HG03039 (cell line): ENCODE results near the gene CRYBG2.
"Not testable (repeated sequence)": the region's sequence is repeated elsewhere in the genome, so short reads cannot be mapped to it uniquely, and the experiment has no call there.

Source experiments
- ATAC-seq: cut with Tn5 transposase; IDR thresholded peaks from one replicate; pipeline ENCODE4 v1.9.1; 2021; ENCODE audit warnings: mild to moderate bottlenecking, moderate library complexity; ENCODE audit not compliant: unreplicated experiment

CRYBG2 gene

GRCh38 chr1:26350701-26351589 lies 3.0 kb downstream of the CRYBG2 start:
- ATAC-seq = no peak

GRCh38 chr1:26350343-26350700 lies 3.6 kb downstream of the CRYBG2 start:
- ATAC-seq = no peak

DNA sequence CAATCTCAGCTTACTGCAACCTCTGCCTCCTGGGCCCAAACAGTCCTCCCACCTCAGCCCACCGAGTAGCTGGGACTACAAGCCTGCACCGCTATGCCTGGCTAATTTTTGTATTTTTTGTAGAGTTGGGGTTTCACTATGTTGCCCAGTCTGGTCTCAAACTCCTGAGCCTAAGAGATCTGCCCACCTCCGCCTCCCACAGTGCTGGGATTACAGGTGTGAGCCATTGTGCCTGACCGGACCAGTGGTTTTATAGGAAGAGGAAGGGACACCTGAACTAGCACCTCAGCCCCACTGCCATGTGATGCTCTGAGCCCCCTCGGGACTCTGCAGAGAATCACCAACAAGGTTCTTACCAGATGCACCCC lies 4.1 kb downstream of the CRYBG2 start:
- ATAC-seq = no peak

DNA sequence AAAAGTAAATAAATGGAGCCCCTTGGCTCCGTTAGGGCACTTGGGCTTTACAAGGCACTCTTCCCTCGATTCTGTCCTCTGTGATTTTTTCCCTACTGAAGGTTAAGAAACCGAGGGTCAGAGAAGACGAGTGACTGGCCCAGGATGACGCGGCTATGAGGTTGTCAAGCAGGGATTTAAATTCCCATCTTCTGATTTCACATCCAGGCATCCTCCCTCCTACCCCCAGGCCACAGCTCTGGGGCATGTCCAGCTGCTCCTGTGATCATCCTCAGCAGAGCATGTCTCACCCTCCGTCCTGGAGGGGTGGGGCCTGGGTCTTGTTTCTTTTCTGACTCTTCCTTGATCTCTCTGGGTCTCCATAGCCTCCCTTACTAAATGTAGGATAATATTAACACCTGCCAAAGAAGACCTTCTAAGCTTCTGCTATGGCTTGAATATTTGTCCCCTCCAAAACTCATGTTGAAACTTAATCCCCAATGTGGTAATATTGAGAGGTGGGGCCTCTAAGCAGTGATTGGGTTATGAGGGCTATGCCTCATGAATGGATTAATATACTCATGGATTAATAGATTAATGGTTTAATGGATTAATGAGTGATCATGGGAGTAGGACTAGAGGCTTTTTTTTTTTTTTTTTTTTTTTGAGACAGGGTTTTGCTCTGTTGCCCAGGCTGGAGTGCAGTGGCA lies 4.6 kb downstream of the CRYBG2 start:
- ATAC-seq = no peak

GRCh38 chr1:26346274-26347033 lies 7.5 kb downstream of the CRYBG2 start:
- ATAC-seq = no peak

- ATAC-seq = no peak
Observed at GRCh38 chr1:26345718-26346117, 8.2 kb downstream of the CRYBG2 start.

DNA sequence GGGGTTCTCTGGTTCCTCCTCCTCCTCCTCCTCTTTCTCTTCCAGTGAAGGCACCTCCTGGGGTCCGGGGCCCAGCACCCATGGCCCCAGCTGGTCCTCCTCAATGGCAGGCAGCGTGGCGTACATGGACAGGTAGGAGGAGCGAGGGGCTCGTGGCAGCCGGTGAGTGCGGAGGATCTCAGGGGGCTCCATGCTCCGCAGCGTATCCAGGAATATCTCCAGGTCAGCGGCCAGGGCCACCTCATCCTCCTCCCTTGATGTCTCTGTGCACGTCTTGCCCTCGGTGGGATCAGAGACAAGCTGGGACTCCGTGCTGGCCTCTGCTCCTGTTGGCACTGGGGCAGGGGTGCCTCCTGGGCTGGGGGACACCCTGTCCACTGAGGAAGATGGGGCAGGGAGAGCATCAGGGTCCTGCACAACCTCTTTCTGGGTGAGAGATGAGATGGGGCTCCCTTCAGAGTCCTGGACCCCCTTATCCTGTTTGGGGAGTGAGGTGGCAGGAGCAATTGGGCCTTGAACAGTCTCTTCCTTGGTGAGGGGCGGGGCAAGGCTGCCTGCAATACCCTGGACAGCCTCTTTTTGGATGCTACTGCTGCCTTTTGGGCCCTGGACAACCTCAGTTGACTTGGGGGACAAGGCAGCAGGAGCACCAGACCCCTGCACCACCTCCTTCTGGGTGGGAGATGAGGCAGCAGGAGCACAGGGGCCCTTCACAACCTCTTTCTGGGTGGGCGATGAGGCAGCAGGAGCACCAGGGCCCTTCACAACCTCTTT lies 9.6 kb downstream of the CRYBG2 start:
- no peak for ATAC-seq

DNA sequence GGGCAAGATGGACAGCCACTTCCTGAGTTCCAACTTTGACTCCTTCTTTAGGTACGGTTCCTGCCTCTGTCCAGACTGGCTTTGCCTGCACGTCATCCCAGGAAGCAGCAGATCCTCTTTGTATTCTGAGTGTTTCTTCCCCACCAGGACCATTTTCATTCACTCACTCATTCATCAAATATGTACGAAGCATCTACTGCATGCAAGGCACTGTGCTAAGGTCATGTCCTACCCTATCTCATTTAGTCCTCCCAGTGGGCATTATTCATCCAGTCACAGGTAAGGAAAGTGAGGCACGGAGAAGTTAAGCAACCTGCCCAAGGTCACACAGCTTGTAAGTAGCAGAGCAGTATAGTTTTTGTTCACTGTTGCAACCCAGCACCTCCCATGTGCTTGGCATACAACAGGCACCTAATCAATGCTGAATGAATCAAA lies 13.9 kb downstream of the CRYBG2 start:
- ATAC-seq = no peak

DNA sequence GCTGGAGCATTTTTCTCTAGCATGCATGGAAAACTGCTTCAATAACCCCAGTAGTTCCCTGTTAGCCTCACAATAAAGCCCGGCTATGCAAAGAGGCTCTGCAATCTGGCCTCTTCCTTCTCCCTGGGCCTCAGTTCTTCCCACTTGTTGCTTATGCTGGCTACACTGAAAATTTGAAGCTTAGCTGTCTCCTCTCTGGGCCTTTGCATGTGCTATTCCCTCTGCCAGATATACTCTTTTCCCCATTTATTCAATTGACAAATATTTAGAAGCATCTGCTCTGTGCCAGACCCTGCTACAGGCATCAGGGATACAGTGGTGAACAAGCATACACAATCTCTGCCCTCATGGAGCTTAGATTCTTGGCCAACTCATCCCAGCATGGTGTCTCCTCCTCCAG lies 15.3 kb downstream of the CRYBG2 start:
- ATAC-seq = no peak

DNA sequence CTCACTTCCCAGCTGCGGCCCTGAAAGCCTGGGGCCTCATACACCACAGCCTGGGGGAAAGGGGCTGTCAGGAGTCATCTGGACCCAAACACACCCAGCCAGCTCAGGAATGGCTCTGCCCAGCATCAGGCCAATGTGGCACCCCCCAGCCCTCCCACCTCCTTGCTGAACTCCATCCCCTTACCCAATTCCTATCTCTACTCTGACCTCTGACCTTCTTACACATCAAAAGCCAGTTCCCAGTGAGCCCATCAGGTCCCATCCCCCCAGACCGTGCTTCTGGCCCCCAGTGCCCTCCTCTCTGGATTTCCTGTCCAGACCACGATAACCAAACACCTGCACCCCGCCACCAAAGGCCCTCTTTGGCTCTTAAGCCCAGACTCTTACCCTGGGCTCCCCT lies 16.3 kb downstream of the CRYBG2 start:
- no peak for ATAC-seq

- ATAC-seq = no peak
Observed at GRCh38 chr1:26337206-26337535, 16.8 kb downstream of the CRYBG2 start.

DNA sequence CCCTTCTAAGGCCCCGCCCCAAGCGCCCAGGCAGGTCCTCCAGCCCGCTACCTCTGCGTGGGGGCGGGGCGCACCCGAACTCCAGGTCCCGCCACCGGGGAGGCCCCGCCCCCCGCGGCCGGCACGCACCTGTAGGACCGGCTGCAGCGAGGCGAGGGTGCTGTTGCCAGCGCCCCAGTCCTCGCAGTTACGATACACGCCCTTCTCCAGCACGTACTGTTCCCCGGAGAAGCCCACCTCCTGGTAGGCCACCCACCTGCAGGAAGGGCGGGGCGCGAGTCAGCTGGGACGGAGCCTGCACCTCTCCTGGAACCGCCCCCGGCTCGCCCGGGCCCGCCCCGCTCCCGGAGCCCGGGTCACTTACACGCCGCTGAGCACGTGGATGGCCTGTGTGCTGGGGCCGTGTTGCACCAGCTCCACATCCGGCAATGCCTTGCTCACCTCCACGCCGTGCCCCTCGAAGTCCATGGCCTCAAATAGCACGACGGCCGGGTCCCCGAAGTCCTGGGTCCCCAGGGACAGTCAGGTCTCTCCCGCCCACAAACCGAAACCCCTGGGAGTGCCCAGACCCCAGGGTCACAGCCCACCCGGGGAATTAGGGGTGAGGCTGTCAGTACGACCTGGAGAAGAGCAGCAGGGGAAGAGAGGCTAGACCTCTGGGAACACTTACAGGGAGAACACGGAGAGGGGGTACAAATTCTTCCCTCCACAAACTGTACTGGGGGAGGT lies 17.3 kb downstream of the CRYBG2 start:
- ATAC-seq = peak; percentile 62

- ATAC-seq = peak; percentile 18
Observed at GRCh38 chr1:26335774-26336476, 18.0 kb downstream of the CRYBG2 start.

DNA sequence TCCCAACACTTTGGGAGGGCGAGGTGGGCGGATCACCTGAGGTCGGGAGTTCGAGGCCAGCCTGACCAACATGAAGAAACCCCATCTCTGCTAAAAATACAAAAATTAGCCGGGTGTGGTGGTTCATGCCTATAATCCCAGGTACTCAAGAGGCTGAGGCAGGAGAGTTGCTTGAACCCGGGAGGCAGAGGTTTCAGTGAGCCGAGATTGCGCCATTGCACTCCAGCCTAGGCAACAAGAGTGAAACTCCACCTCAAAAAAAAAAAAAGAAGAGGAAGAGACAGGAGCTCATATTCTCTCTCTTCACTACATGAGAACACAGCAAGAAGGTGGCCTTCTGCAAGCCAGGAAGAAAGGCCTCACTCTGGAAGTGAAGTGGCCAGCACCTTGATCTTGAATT lies 20.6 kb downstream of the CRYBG2 start:
- not testable (repeated sequence) for ATAC-seq

- ATAC-seq = no peak
Observed at GRCh38 chr1:26330276-26330675, 23.7 kb downstream of the CRYBG2 start.

DNA sequence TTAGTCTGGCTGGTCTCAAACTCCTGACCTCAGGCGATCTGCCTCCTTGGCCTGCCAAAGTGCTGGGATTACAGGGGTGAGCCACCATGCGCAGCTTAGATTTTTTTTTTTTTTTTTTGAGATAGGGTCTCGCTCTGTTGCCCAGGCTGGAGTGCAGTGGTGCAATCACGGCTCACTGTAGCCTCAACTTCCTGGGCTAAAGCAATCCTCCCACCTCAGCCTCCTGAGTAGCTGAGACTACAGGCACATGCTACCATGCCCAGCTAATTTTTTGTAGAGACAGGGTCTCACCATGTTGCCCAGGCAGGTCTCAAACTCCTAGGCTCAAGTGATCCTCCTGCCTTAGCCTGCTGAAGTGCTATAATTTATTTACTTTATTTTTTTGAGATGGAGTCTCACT lies 24.6 kb downstream of the CRYBG2 start:
- not testable (repeated sequence) for ATAC-seq

DNA sequence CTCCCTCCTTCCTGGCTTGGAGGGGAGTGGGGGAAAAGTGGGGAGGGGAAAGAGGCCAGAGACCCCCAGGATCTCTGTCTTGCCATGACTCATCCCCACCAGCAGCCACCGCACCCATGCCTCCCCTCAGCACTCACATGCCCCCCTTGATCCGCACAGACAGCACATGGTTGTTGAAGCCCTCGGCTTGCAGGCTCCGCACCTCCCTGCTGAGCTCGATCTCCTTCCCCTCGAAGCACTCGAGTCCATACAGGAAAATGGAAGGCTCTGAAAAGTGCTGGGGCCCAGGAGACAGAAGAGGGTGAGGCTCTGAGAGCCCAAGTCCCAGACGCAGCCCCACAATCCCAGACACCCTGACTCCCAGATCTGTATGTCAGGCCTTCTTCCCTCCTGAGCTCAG lies 25.3 kb downstream of the CRYBG2 start:
- ATAC-seq = no peak

DNA sequence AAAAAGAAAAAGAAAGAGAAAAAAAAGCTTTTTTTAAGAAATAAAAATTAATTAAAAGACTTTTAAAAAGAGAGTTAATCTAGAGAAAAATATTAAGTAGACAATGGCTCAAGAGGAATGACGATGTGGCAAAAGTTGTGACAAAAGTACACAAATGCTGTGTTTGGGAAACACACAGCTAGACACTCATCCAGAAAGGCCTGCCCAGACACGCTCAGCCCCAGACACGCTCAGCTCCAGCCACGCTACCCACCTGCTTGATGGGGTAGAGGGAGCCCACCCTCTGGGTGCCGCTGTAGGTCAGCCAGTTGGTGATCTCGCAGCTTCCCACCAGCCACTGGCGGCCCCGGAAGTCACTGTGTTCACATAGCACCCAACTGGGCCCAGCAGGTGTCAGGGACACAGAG lies 26.0 kb downstream of the CRYBG2 start:
- ATAC-seq = no peak

GRCh38 chr1:26324550-26324949 lies 29.4 kb downstream of the CRYBG2 start:
- no peak for ATAC-seq

- ATAC-seq = no peak
Observed at GRCh38 chr1:26323382-26323781, 30.5 kb downstream of the CRYBG2 start.
